Activated B cell treated with CpG ODN at 0.5 μM for 24 hours (primary cell): ENCODE data around the gene HSF4. TPM values are rescaled to one million over a fixed set of nuclear protein-coding genes. Genes with fewer than 3 reads are reported as not detected.

Source experiments
- ATAC-seq: fragments of 200-7000 bp; cut with Tn5 transposase; one replicate; pipeline ENCODE4 v1.10.0; 2021; ENCODE audit warnings: low read depth, mild to moderate bottlenecking, moderate library complexity
- CTCF ChIA-PET: fragments of 350-600 bp; sonication (Branson Sonifier 250); formaldehyde crosslinking; loops from one replicate; lab custom pipeline; 2021; ENCODE audit warnings: antibody characterized with exemption; lab: Charles Lee
- POLR2A ChIA-PET: fragments of 350-600 bp; sonication (Branson Sonifier 250); formaldehyde crosslinking; loops from one replicate; lab custom pipeline; 2021; ENCODE audit warnings: antibody characterized with exemption; lab: Charles Lee
- DNase-seq: peaks from one replicate; pipeline ENCODE4 v3.0.0; 2022
- H3K27ac Mint-ChIP-seq: one replicate; pipeline ENCODE4 v1.8.0; 2020; ENCODE audit warnings: mixed read lengths
- H3K27me3 Mint-ChIP-seq: one replicate; pipeline ENCODE4 v1.8.0; 2021; ENCODE audit warnings: mixed read lengths
- H3K36me3 Mint-ChIP-seq: one replicate; pipeline ENCODE4 v1.8.0; 2021; ENCODE audit warnings: low read depth, mixed read lengths
- H3K4me1 Mint-ChIP-seq: one replicate; pipeline ENCODE4 v1.8.0; 2021; ENCODE audit warnings: mixed read lengths
- H3K4me3 Mint-ChIP-seq: one replicate; pipeline ENCODE4 v1.8.0; 2020; ENCODE audit warnings: mild to moderate bottlenecking, mixed read lengths
- H3K9me3 Mint-ChIP-seq: one replicate; pipeline ENCODE4 v1.8.0; 2020; ENCODE audit warnings: mixed read lengths
- CTCF ChIP-seq: fragments of 200-600 bp; IDR thresholded peaks from one replicate; pipeline ENCODE4 v1.8.0; 2022; ENCODE audit warnings: antibody characterized with exemption, mild to moderate bottlenecking
- intact Hi-C: fragments of 100-400 bp; cut with micrococcal nuclease; formaldehyde crosslinking; loops from one replicate; pipeline ENCODE4 v1.15.1; 2024
- total RNA-seq: library from RNA; stranded (reverse); gene quantifications from 2 replicates; pipeline ENCODE4 v1.2.3, GENCODE V29; 2022

Gene HSF4
- total RNA-seq, 1 donor from 2014 or later = 5.9 TPM

GRCh38 chr16:67154578-67155294 lies 9.8 kb upstream of the HSF4 start:
- CTCF ChIA-PET = interaction anchor here (0.6 to 2.6 kb wide), 31 partner anchors 9 to 228 kb away, joined by 3 to 32 read pairs (median 4); partner anchors contain the start of genes CES3, HSF4, NOL3 and TMEM208
- no peak for DNase-seq
- ATAC-seq = no peak
- no peak for TF ChIP-seq CTCF
- H3K27me3 Mint-ChIP-seq = peaks cover 4% of the 10 kb centered on the region
- POLR2A ChIA-PET = interaction anchor here (0.6 to 1.5 kb wide), 6 partner anchors 9 to 176 kb away, joined by 3 to 6 read pairs (median 4); partner anchors contain the start of genes NOL3 and TMEM208
- no peak overlapping the region for H3K27ac Mint-ChIP-seq
- peak overlapping the region; percentile 71 for H3K4me3 Mint-ChIP-seq
- H3K4me1 Mint-ChIP-seq = peaks cover 44% of the 10 kb centered on the region
- H3K9me3 Mint-ChIP-seq = no peaks in the 10 kb centered on the region
- intact Hi-C loops = loop anchor here (1.0 to 10.0 kb wide), 5 partner anchors 136 to 510 kb away; partner anchors contain the start of genes ACD, C16orf86, ENKD1 and PARD6A
- H3K36me3 Mint-ChIP-seq = peaks cover 3% of the 10 kb centered on the region

- peaks cover 3% of the 10 kb centered on the region for H3K36me3 Mint-ChIP-seq
- no peak overlapping the region for H3K27ac Mint-ChIP-seq
- CTCF ChIA-PET = interaction anchor here (0.6 to 2.6 kb wide), 31 partner anchors 8 to 227 kb away, joined by 3 to 32 read pairs (median 4); partner anchors contain the start of genes CES3, HSF4, NOL3 and TMEM208
- H3K4me1 Mint-ChIP-seq = peaks cover 49% of the 10 kb centered on the region
- ATAC-seq = peak; percentile 19
- no peaks in the 10 kb centered on the region for H3K9me3 Mint-ChIP-seq
- POLR2A ChIA-PET = interaction anchor here (0.6 to 1.5 kb wide), 6 partner anchors 8 to 177 kb away, joined by 3 to 6 read pairs (median 4); partner anchors contain the start of genes NOL3 and TMEM208
- H3K27me3 Mint-ChIP-seq = peaks cover 4% of the 10 kb centered on the region
- intact Hi-C loops = loop anchor here (1.0 to 10.0 kb wide), 5 partner anchors 137 to 509 kb away; partner anchors contain the start of genes ACD, C16orf86, ENKD1 and PARD6A
- no peak for TF ChIP-seq CTCF
- peak; percentile 81 for DNase-seq
- peak overlapping the region; percentile 71 for H3K4me3 Mint-ChIP-seq
These were observed 9.0 kb upstream of the HSF4 start for GRCh38 chr16:67155295-67156142.

GRCh38 chr16:67156143-67156844 lies 8.3 kb upstream of the HSF4 start:
- no peaks in the 10 kb centered on the region for H3K9me3 Mint-ChIP-seq
- no peak for TF ChIP-seq CTCF
- peaks cover 51% of the 10 kb centered on the region for H3K4me1 Mint-ChIP-seq
- intact Hi-C loops = loop anchor here (10.0 kb wide), 1 partner anchor 509 kb away; the partner anchor contains the start of genes ACD, C16orf86, ENKD1 and PARD6A
- DNase-seq = no peak
- ATAC-seq = no peak
- peaks cover 3% of the 10 kb centered on the region for H3K27me3 Mint-ChIP-seq
- peak overlapping the region; percentile 20 for H3K4me3 Mint-ChIP-seq
- peaks cover 3% of the 10 kb centered on the region for H3K36me3 Mint-ChIP-seq
- ChIA-PET POLR2A (interaction anchor here (1.0 kb wide), 1 partner anchor 128 kb away, joined by 6 read pairs; no protein-coding TSS in a partner anchor), CTCF (interaction anchor here (0.8 to 1.8 kb wide), 4 partner anchors 13 to 178 kb away, joined by 3 to 15 read pairs (median 11); partner anchors contain the start of gene NOL3)
- no peak overlapping the region for H3K27ac Mint-ChIP-seq

- Mint-ChIP-seq H3K27ac (peak overlapping the region; percentile 21), H3K27me3 (peaks cover 9% of the 10 kb centered on the region), H3K4me3 (peak overlapping the region; percentile 47), H3K4me1 (peaks cover 53% of the 10 kb centered on the region), H3K36me3 (peaks cover 3% of the 10 kb centered on the region), H3K9me3 (no peaks in the 10 kb centered on the region)
- ChIA-PET POLR2A (interaction anchor here (0.6 kb wide), 1 partner anchor 1166 kb away, joined by 4 read pairs; no protein-coding TSS in a partner anchor), CTCF (interaction anchor here (0.8 to 2.2 kb wide), 6 partner anchors 13 to 205 kb away, joined by 3 to 14 read pairs (median 4); partner anchors contain the start of gene NOL3)
- intact Hi-C loops = loop anchor here (10.0 kb wide), 1 partner anchor 508 kb away; the partner anchor contains the start of genes ACD, C16orf86, ENKD1 and PARD6A
- no peak for TF ChIP-seq CTCF
- ATAC-seq (no peak), DNase-seq (no peak)
These were observed 7.3 kb upstream of the HSF4 start for GRCh38 chr16:67157106-67157748.
